ENCODE results near the gene GTF2A1. TPM values are rescaled to one million over a fixed set of nuclear protein-coding genes. Genes with fewer than 3 reads are reported as not detected.
"Not testable (repeated sequence)": the region's sequence is repeated elsewhere in the genome, so short reads cannot be mapped to it uniquely, and the experiment has no call there.

GTF2A1 gene
- total RNA-seq, 1 donor from 2014 or later, result 47.9 TPM

DNA sequence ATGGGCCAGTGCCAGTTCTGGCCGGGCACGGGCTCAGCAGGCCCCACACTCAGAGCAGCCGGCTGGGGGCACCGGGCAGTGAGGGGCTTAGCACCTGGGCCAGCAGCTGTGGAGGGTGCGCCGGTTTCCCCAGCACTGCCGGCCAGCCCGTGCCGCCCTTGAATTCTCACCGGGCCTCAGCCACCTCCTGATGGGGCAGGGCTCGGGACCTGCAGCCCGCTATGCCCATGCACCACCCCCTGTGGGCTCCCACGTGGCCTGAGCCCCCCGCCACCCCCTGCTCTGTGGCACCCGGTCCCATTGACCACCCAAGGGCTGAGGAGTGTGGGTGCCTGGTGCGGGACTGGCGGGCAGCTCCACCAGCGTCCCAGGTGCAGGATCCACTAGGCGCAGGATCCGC lies 15.4 kb upstream of the GTF2A1 start:
- H3K4me3 ChIP-seq, result no peak overlapping the region
- no peaks in the 10 kb centered on the region for H3K27me3 ChIP-seq
- TF ChIP-seq, protein P1, sequence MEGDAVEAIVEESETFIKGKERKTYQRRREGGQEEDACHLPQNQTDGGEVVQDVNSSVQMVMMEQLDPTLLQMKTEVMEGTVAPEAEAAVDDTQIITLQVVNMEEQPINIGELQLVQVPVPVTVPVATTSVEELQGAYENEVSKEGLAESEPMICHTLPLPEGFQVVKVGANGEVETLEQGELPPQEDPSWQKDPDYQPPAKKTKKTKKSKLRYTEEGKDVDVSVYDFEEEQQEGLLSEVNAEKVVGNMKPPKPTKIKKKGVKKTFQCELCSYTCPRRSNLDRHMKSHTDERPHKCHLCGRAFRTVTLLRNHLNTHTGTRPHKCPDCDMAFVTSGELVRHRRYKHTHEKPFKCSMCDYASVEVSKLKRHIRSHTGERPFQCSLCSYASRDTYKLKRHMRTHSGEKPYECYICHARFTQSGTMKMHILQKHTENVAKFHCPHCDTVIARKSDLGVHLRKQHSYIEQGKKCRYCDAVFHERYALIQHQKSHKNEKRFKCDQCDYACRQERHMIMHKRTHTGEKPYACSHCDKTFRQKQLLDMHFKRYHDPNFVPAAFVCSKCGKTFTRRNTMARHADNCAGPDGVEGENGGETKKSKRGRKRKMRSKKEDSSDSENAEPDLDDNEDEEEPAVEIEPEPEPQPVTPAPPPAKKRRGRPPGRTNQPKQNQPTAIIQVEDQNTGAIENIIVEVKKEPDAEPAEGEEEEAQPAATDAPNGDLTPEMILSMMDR (IDR thresholded peaks at IDR 0.05), result no peak
- H3K27ac ChIP-seq, result no peak overlapping the region
- H3K36me3 ChIP-seq, result no peaks in the 10 kb centered on the region
- no peak for DNase-seq (ENCODE audit: low spot score in 2 of 2)
- H3K4me1 ChIP-seq, result no peaks in the 10 kb centered on the region
- no peaks in the 10 kb centered on the region for H3K9me3 ChIP-seq
- intact Hi-C loops (cut with DNase I), result no loop called here

DNA sequence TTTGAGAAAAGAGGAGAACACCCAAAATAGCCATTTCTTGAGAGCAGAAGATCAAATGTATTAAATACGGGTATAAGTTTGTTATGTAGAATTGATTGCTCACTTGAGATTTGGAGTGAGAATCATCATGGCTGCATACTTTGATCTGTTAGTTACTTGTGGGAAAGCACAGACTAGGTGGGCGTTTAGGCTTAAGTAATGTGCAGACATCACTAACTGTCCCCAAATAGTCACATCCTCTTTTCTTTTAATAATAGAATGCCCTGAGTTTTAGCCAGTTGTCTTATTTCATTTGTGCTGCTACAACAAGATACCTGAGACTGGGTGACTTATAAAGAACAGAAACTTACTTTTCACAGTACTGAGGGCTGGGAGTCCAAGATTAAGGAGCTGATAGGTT lies 14.3 kb upstream of the GTF2A1 start:
- Histone ChIP-seq H3K4me1 (no peaks in the 10 kb centered on the region), H3K36me3 (no peaks in the 10 kb centered on the region), H3K27ac (no peak overlapping the region), H3K4me3 (no peak overlapping the region), H3K9me3 (no peaks in the 10 kb centered on the region), H3K27me3 (no peaks in the 10 kb centered on the region)
- no peak for DNase-seq (ENCODE audit: low spot score in 2 of 2)
- TF ChIP-seq, protein P1 (IDR thresholded peaks at IDR 0.05), result no peak
- intact Hi-C loops (cut with DNase I), result no loop called here

DNA sequence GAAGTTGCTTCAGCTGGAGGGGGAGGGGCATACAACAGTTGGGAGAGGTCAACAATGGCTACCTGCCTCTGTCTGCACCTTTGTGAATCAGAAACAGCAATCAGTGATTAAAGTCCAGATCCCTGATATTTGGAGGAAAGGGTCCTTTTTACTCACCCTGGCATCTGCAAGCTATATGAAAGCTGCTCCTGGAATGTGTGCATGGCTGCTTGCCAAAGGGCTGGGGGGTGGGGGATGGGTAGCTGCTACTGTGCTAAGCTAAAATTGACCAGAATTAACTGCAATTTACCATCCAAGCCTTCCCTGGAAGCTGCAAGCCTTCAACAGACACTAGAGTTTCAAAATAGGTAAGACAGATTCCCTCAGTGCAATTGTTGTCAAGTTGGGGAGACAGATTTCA lies 13.5 kb upstream of the GTF2A1 start:
- DNase-seq (ENCODE audit: low spot score in 2 of 2), result no peak
- intact Hi-C loops (cut with DNase I), result no loop called here
- TF ChIP-seq, protein P1 (IDR thresholded peaks at IDR 0.05), result no peak

DNA sequence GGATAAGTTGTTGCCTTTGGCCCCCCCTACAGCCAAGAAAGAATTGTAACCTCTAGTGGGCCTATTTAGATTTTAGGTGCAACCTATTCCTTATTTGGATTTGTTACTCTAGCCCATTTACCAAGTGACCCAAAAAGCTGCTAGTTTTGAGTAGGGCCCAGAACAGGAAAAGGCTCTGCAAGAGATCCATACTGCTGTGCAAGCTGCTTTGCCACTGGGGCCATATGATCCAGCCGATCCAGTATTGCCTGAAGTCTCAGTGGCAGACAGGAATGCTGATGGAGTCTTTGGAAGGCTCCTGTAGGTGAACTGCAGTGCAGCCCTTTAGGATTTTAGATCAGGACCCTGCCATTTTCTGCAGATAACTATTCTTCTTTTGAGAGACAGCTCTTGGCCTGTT lies 12.9 kb upstream of the GTF2A1 start:
- Histone ChIP-seq H3K27me3 (no peaks in the 10 kb centered on the region), H3K4me3 (no peak overlapping the region), H3K27ac (no peak overlapping the region), H3K36me3 (no peaks in the 10 kb centered on the region), H3K9me3 (no peaks in the 10 kb centered on the region), H3K4me1 (no peaks in the 10 kb centered on the region)
- TF ChIP-seq, protein P1 (IDR thresholded peaks at IDR 0.05), result no peak
- no peak for DNase-seq (ENCODE audit: low spot score in 2 of 2)
- intact Hi-C loops (cut with DNase I), result no loop called here

More for the DNA sequence above, 13.5 kb upstream of the GTF2A1 start:
- Histone ChIP-seq H3K4me1 (no peaks in the 10 kb centered on the region), H3K36me3 (no peaks in the 10 kb centered on the region), H3K9me3 (no peaks in the 10 kb centered on the region), H3K27me3 (no peaks in the 10 kb centered on the region), H3K27ac (no peak overlapping the region), H3K4me3 (no peak overlapping the region)

DNA sequence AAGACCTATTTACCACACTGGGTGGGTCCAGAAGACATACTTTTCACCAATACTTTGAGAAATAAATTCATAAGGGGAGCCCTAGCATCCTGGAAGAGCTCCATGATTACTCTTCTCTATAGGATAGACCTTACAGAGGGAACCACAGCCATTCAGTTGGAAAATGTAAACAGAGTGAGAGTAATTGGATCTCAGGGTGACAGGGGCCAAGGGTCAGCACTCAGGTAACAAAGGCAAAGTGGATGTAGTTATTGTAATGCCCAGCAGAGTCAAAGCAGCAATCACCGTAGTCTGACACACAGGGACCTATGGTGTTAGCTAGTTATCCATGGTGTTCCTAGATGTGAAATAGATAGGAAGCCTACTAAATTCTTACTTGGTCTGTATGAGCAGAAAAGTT lies 10.8 kb upstream of the GTF2A1 start:
- Histone ChIP-seq H3K4me1 (no peaks in the 10 kb centered on the region), H3K27me3 (no peaks in the 10 kb centered on the region), H3K27ac (no peak overlapping the region), H3K9me3 (no peaks in the 10 kb centered on the region), H3K36me3 (no peaks in the 10 kb centered on the region), H3K4me3 (no peak overlapping the region)
- DNase-seq (ENCODE audit: low spot score in 2 of 2), result no peak
- intact Hi-C loops (cut with DNase I), result no loop called here
- TF ChIP-seq, protein P1 (IDR thresholded peaks at IDR 0.05), result no peak

DNA sequence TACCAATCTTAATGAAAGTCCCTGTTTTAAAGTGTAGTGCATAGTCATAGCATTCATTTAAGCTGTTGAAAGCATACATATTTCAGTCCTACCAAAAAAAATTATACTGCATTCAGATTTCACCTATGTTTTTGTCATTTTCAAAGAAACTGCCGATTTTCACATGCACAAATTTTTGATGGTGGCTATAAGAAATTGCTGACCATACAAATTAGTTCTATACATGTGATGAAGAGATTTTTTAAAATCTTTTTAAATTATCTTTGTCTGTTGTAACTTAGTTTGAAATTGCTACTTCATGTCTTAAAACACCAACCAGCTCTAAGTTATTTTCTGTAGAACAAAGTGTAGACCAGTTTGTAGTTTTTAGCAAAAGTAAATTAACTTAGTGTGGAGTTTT lies 3.5 kb upstream of the GTF2A1 start:
- H3K27me3 ChIP-seq, result no peaks in the 10 kb centered on the region
- H3K4me3 ChIP-seq, result no peak overlapping the region
- peaks cover 2 to 6% of the 10 kb centered on the region in 2 donors for H3K4me1 ChIP-seq
- intact Hi-C loops (cut with DNase I), result loop anchor here (5.0 kb wide), 2 partner anchors 227 to 282 kb away; partner anchors contain the start of gene CEP128
- H3K9me3 ChIP-seq, result no peaks in the 10 kb centered on the region
- TF ChIP-seq, protein P1 (IDR thresholded peaks at IDR 0.05), result no peak
- no peaks in the 10 kb centered on the region for H3K36me3 ChIP-seq
- DNase-seq (ENCODE audit: low spot score in 2 of 2), result no peak
- no peak overlapping the region for H3K27ac ChIP-seq

DNA sequence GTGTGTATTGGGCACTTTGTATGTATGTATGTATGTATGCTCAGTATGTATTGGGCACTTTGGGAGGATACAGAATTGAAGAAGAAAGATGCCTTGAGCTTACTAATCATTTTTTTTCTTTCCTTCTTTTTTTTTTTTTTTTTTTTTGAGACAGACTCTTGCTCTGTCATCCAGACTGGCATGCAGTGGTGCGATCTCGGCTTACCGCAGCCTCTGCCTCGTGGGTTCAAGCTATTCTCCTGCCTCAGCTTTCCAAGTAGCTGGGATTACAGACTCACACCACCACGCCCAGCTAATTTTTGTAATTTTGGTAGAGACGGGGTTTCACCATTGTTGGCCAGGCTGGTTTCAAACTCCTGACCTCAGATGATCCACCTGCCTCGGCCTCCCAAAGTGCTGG lies 3.0 kb upstream of the GTF2A1 start:
- not testable (repeated sequence) for H3K9me3 ChIP-seq; H3K4me1 ChIP-seq; H3K27me3 ChIP-seq; DNase-seq (ENCODE audit: low spot score in 2 of 2); H3K27ac ChIP-seq; H3K4me3 ChIP-seq; H3K36me3 ChIP-seq
- intact Hi-C loops (cut with DNase I), result loop anchor here (5.0 kb wide), 2 partner anchors 226 to 281 kb away; partner anchors contain the start of gene CEP128
